NCI-H1417 (cell line): ENCODE results near the gene CFAP126.
A peak's percentile ranks its signal among the peaks of the same experiment; 100 is the strongest.
"Not testable (repeated sequence)": the region's sequence is repeated elsewhere in the genome, so short reads cannot be mapped to it uniquely, and the experiment has no call there.

ENCODE experiments used
- DNase-seq, 3 experiments: peaks; one replicate each; lab custom pipeline; 2025; lab: John Stamatoyannopoulos, UW

The CFAP126 gene, protein sequence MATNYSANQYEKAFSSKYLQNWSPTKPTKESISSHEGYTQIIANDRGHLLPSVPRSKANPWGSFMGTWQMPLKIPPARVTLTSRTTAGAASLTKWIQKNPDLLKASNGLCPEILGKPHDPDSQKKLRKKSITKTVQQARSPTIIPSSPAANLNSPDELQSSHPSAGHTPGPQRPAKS

DNA sequence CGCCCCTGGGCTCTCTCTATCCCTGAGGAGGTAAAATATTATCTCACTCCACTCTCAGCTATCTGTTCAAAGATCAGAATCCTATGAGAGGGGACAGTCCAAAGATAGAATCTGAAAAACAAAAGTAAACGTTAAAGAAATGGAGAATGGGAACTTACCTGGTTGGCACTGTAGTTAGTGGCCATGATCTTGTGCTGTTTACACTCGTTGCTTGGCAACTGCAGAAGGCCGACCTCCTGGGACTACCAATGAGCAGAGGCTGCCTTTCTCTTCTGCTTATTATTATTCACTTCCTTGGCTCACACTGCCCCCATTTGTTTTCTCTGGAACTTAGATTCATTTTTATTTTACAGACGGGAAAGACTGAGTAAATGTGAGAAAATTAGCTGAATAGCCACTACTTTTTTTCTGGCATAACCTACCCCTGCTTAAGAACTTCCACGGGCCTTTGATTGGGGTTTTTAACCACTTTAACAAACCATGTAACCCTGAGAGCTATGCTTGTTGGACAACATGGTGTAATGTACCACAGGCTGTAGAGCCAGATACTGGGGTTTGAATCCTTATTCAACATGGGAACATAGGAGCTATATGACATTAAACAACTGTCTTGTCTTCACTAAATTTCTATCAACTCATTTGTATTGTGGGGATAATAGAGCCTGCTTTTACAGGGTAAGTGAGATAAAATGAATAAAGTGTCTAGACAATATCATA is at the start of gene CFAP126:
Gene CFAP126 (minus strand): TSS at position 193 of the 717 bp plus-strand sequence. CDS start 8 bp downstream, at position 185.
- DNase-seq, result peak; percentile 61 to 82 (median 62)

DNA sequence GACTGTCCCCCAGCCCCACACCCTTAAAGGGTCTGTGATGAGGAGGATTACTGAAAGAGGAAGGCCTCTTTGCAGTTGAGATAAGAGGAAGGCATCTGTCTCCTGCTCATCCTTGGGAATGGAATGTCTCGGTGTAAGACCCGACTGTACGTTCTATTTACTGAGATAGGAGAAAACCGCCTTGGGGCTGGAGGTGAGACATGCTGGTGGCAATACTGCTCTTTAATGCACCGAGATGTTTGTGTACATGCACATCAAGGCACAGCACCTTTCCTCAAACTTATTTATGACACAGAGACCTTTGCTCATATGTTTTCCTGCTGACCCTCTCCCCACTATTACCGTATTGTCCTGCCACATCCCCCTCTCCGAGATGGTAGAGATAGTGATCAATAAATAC is 45.4 kb upstream of the CFAP126 start:
- DNase-seq, result not testable (repeated sequence)

DNA sequence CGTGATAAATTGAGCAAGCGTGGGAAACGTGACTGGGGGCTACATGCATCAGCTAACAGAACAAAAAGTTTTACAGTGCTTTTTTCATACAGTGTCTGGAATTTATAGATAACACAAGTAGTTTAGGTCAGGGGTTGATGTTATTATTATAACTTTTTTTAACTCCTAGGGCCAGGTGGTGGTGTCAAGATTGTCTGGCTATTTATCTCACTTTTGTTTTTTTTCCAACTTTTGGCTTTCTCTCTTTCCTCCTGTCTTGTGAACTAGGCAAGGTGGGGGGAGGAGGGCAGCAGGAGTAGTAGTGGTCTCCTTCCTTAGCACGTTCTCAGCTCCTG is 42.9 kb upstream of the CFAP126 start:
- not testable (repeated sequence) for DNase-seq

DNA sequence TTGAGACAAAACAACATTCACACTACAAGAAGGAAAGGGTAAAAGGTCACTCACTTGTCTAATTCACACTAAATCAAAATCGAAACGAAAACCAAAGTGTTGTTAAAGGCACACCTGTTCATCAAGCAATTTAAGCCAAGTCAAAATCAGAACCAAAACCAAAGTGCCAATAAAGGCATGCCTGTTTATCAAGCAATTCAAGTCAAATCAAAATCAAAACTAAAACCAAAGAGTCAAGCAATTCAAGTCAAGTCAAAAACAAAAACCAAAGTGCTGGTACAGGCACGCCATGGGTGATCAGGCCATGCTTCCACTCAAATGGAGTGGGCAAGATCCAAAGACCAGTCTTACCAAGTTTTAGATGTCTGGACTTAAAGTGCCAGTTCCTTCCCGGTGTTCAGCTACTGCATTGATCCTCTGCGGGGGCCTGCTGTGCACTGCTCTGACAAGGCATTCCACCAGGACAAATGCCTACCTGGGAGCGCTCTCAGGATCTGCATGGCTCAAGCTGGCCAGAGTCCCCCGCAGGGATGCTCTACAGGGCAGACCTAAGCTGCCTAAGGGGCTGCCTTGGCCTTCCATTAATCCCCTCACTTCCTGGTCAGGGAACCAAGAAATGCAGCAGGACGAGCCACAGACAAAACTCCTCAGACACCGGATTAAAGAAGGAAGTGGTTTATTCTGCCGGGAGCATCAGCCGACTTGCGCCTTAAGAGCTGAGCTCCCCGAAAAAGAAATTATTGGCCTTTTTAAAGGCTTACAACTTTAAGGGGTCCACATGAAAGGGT is 42.4 kb upstream of the CFAP126 start:
- DNase-seq, result not testable (repeated sequence)

DNA sequence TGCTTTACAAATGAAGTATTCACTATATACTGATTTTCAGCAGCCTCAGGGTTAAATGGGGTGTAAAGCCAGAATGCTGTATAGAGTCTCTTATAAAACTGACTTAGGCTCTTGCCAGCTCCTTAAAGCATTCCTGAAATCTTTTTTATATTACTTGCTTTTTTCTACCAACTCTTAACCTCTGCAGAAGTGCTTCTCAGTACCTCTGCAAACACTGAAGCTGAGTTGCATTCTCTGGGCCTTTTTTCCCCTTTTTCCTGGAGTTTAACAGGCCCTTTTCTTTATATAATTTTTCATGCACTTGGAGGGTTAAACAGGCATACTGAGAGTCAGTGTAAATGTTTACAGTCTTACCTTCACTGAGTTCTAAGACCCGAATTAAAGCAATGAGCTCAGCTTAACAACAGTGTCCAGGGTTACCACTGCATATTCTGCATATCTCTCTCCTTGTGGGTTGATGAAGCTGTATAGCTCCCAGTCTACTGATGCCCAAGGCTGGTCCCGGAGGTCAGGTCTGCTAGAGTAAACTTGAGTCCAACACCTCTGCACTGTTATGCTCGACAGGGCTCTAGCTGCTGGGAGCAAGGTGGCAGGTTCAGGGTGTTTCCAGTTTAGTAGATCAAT is 40.9 kb upstream of the CFAP126 start:
- DNase-seq, result no peak

DNA sequence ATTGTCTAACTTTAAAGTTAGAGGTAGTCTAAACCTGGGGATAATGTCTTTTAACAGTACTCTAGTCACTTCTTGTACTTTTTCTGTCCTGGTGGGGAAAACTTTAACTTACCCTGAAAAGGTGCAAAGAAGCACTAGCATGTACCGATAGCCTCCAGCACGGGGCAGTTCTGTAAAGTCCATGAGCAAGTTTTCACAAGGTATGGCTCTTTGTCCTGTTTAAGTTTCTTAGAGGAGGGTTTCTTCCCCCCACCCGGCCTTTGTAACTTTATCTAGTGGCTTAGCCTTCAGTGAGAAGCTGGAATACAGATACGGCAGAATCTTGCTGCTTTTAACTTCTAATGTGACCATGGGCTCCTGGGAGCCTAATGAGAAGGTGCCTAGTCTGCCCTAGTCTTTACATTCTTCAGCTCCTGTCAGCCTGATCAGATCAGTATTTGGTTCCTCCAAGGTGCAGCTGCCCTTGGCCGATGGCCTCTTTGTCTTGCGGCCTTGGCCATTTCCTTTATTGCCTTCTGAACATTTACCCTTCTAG is 39.8 kb upstream of the CFAP126 start:
- DNase-seq, result no peak

DNA sequence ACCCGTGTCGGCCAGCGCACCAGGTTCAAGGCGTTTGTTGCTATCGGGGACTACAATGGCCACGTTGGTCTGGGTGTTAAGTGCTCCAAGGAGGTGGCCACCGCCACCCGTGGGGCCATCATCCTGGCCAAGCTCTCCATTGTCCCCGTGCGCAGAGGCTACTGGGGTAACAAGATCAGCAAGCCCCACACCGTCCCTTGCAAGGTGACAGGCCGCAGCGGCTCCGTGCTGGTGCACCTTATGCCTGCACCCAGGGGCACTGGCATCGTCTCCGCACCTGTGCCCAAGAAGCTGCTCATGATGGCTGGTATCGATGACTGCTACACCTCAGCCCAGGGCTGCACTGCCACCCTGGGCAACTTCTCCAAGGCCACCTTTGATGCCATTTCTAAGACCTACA is 38.9 kb upstream of the CFAP126 start:
- not testable (repeated sequence) for DNase-seq

DNA sequence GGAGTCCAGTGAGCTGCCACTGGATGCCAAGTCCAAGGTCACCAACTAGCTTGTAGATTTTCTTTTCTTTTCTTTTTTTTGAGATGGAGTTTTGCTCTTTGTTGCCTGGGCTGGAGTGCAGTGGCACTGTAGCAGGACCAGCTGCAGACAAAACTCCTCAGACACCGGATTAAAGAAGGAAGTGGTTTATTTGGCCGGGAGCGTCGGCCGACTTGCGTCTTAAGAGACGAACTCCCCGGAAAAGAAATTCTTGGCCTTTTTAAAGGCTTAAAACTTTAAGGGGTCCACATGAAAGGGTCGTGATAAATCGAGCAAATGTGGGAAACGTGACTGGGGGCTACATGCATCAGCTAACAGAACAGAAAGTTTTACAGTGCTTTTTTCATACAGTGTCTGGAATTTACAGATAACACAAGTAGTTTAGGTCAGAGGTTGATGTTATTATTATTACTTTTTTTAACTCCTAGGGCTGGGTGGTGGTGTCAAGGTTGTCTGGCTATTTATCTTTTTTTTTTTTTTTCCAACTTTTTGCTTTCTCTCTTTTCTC is 36.4 kb upstream of the CFAP126 start:
- DNase-seq, result no peak

DNA sequence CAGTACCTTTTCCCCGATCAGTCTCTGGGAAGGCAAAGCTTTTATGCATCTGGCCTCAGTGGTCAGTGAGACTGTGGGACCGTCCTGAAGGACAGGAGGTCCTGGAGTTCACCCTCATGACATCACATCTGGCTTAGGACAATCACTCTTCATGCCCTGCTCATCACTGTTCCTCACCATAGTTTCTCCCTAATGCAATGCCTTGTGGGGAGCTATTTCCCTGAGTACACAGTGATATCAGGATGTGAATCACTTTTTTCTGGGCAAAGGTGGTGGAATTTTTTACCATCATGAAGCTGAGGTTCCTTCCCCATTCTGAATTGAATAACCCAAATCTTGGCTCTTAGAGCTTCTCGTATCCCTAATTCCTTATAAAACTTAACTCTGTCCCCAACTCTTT is 34.8 kb upstream of the CFAP126 start:
- DNase-seq, result no peak

DNA sequence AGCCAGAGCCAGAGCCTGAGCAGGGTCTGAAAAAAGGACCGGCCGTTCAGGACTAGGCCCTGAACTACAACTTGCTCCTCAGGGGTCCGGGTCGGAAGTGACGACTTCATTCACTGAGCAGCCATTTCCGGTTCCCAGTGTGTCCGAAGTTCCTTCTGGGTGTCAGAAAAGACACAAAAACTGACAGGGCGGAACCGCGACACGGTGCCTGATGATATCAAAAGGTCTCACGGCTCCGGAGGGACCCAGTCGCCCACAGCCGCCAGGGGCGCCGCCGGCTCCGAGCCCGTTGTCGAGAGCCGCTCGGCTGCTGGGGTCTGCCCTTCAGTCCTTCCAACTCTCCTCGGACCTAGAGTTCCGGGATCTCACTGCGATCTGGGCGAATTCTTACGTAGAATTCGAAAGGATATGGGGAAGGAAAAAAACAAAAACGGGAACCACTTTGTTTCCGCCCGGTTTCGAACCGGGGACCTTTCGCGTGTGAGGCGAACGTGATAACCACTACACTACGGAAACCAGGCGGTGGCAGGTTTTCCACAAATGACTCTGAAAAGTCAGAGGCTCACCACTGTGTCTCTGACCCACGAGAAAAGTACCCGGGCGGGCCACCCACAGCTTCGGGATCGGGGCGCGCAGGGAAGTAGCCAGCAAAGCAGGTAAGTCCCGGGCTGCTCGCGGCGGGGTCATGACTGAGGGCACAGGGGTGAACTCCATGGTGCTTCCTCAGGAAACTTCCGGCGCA is 31.8 kb upstream of the CFAP126 start:
- peak; percentile 84 to 96 (median 95) for DNase-seq

DNA sequence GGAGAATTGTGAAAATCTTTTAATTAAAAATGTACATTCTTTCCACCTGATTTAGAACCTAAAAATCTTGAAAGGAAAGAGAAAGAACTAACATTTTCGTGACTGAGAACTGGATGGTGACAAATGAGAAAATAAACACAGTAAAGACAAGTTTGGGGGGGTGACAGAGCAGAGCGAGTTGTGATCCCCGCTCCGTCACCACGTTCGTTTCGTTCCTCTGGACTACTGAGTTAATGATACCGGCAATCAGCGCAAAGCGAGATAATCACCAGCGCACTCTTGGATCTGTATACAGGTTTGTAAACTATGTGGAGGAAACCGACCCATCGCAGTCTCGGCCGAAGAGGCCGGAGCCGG is 31.2 kb upstream of the CFAP126 start:
- DNase-seq, result no peak

DNA sequence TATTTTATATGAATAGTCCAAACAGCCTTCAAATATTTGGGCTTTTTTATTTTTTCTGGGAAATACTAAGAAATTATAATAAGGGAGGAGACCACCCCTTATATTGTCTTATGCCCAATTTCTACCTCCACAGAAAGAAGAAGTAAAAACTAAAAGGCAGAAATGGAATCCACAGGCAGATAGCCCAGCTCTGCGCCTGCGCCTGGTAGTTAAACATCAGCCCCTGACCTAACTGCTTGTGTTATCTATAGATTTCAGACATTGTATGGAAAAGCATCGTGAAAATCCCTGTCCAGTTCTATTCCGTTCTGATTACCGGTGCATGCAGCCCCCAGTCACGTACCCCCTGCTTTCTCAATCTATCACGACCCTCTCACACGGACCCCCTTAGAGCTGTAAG is 29.4 kb upstream of the CFAP126 start:
- not testable (repeated sequence) for DNase-seq

DNA sequence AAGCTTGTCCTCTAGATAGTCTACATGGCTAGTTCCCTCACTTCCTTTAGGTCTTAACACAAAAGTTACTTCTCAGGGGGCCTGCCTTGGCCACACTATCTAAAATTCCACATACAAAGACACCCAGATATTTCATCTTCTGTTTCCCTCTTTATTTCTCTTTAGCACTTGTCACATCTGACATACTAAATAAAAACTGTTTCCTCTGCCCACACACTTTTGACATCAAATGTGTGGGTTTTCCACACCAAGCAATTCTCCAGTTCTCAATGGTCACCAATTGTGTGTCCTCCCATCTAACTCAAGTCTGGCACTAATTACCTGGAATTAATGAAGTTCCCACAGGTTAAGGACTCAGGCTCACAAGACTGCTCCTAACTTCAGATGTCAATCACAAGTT is 25.5 kb upstream of the CFAP126 start:
- DNase-seq, result no peak

DNA sequence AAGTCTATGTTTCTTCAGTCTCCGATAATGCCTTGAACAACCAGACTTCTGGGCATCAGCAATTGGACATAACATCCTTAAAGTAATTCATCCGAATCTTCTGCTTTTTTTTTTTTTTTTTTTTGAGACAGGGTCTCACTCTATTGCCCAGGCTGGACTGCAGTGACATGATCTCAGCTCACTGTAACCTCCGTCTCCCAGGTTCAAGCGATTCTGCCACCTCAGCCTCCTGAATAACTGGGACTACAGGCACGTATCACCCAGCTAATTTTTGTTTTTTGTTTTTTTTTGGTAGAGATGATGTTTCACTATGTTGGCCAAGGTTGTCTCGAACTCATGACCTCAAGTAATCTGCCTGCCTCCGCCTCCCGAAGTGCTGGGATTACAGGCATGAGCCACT is 23.9 kb upstream of the CFAP126 start:
- no peak for DNase-seq

DNA sequence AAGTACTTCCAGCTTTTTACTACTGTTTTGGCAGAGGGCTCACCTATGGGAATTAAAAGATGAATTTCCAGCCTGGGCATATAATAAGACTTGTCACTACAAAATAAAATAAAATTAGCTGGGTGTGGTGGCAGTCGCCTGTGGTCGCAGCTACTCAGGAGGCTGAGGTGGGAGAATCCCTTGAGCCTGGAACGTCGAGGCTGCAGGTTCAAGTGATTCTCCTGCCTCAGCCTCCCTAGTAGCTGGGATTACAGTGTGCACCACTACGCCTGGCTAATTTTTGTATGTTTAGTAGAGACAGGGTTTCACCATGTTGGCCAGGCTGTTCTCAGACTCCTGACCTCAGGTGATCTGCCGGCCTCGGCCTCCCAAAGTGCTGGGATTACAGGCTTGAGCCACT is 23.5 kb upstream of the CFAP126 start:
- not testable (repeated sequence) for DNase-seq

DNA sequence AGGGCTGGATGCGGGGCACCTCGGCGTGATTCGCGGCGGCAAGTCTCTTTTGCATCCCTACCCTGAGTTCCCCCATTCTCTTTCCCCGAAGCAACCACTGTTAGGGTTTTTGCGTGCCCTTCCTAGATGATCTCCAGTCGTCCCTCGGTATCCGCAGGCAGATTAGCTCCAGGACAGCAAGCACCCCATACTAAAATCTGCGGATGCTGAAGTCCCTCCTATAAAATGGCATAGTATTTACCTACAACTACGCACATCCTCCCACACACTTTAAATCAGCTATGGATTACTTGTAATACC is 22.8 kb upstream of the CFAP126 start:
- DNase-seq, result no peak

DNA sequence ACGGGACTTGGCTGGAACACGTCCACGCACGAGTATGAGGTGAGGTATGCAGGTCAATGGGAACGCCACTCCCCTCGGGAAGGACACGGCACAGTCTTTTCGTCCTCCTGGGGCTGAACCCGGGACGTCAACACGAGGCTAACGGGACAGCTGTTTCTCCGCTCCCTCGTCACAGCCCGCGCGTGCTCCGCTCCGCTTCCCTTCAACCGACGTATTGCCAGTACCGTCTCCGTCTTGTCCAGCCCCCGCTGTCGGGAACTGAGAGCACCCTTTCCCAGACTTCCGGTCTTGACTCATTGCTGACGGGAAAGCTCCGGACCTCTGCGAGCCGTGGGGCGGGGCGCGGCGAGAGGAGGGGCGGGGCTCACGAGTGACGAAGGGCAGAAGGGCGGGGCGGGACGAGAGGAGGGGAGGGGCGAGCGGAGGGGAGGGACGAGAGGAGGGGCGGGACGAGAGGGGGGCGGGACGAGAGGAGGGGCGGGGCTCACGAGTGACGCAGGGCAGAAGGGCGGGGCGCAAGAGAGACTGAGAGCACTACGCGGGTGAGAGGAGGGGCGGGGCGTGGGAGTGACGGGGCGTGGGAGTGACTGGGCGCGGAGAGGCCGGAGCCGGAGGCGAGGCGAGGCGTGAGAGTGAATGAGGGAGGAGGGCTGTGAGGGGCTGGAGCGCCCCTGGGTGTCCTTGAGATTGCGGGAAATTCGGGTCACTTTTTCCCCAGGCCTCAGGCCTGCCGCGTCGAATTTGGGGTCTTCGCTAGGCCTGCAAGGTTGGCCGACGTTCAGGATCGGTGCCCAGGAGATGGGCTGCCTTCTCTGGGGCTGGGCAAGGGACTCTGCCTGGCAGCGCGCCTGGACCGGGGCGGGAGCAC is 22.2 kb upstream of the CFAP126 start:
- DNase-seq, result peak; percentile 94 to 100 (median 97)

DNA sequence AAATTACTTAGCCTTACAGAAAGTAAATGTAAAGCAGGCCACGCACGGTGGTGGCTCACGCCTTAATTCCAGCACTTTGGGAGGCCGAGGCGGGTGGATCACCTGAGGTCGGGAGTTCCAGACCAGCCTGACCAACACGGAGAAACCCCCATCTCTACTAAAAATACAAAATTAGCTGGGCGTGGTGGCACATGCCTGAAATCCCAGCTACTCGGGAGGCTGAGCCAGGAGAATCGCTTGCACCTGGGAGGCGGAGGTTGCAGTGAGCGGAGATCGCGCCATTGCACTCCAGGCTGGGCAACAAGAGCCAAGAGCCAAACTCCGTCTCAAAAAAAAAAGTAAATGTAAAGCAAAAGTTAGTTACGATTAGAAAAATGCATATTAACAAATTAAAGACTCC is 21.5 kb upstream of the CFAP126 start:
- not testable (repeated sequence) for DNase-seq

DNA sequence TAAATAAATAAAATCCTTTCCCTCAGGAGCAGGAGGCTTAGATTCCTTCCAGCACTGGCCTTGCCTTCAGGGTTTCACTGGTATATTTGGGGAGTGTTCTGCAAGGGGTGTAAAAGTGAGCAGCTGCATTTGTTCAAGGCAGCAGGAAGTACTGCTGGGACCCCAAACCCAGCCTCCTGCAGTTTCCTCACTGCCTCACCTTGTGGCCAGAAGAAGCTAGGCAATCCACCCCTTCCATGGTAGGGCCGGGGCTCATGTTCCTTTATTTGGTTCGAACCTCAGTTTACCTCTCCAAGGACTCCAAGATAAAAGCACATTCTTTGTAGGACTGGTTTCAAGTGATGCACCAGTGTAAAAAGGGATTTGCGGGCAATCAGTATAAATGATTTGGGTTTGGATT is 21.0 kb upstream of the CFAP126 start:
- DNase-seq, result no peak

DNA sequence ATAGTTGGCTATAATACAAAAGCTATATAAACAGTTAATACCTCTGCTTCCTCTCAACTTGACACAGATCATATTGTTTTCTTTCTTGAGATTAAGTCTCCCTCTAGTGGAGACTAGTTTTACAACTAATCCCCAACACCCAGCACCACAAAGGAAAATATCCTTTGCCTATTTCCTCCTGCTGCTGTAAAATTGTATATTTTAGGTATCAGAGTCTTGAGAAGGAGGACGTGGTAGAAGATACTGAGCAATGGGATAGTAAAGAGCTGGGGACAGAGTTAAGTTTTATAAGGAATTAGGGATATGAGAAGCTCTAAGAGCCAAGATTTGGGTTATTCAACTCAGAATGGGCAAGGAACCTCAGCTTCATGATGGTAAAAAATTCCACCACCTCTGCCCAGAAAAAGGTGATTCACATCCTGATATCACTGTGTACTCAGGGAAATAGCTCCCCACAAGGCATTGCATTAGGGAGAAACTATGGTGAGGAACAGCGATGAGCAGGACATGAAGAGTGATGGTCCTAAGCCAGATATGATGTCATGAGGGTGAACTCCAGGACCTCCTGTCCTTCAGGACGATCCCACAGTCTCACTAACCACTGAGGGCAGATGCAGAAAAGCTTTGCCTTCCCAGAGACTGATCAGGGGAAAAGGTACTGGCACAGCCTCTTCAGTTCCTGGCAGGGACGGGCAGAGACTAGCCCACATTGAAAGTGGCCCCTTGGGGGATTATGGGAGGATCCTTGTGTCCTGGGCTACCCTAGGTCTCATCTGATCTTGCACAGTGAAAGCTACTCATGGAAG is 14.7 kb upstream of the CFAP126 start:
- peak; percentile 5 to 81 (median 75) for DNase-seq
